ENCODE results near the gene NUBPL.
"Not testable (repeated sequence)": the region's sequence is repeated elsewhere in the genome, so short reads cannot be mapped to it uniquely, and the experiment has no call there.

The NUBPL gene

DNA sequence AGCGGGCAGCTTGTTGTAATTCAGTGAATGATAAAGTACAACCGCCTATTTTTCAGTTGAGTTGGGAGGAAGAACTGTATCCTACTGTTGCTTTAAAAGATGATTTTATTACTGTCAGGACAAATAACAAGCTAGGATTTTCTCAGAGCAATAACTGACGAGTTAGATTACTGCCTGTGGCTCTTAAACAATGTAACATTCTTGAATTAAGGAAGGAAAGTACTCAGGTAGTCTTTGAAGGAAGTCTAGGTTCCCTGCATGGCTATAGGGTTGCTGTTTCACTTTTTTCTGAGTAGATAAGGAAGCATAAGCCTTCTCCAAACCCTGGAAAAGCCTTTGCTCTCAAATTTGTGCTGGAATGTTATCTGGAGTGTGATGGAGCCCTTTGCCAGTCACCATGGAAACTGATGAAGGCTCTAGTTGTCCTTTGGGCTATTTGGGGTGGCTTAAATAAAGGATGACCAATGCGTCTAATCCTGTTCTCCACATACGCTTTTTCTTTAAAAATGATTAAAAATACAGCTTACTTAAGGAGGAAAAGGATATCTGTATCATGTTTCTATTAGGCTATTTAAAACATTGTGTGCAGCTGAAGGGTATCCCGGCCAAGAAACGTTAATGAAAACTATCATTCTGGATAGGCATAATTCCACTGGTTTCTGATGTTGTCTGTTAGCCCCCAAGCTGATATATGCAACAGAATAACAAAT is 17.7 kb downstream of the NUBPL start:
- no peak for DNase-seq

DNA sequence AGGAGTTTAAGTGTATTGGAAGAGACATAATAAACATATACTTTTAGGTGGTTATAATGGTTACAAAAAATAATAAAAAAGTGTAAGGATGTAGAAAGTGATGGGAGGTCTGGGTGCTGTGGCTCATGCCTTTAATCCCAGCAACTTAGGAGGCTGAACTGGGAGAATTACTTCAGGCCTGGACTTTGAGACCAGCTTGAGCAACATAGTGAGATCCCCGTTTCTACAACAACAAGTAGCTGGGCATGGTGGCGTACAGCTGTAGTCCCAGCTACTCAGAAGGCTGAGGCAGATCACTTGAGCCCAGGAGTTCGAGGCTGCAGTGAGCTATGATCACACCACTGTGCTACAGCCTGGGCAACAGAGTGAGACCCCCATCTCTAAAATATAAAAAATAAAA is 19.0 kb downstream of the NUBPL start:
- no peak for DNase-seq

DNA sequence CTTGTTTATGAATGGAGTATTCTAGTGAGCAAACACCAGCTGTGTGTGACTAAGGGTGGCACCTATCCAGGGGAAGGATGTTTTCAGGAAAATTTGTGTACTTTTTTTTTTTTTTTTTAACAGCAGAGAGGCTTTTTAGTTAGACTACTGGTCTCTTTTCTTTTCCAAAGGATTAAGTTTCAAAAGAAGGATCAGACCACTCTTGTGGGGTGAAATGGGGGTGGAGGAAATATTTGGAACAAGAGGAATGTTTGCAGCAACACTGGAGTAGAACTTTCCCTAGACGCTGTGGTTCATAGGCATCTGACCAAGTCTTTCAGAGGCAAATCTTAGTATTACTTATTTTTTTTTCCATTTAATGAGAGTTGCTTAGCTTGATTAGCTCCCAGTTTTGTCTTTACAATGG is 21.1 kb downstream of the NUBPL start:
- no peak for DNase-seq

DNA sequence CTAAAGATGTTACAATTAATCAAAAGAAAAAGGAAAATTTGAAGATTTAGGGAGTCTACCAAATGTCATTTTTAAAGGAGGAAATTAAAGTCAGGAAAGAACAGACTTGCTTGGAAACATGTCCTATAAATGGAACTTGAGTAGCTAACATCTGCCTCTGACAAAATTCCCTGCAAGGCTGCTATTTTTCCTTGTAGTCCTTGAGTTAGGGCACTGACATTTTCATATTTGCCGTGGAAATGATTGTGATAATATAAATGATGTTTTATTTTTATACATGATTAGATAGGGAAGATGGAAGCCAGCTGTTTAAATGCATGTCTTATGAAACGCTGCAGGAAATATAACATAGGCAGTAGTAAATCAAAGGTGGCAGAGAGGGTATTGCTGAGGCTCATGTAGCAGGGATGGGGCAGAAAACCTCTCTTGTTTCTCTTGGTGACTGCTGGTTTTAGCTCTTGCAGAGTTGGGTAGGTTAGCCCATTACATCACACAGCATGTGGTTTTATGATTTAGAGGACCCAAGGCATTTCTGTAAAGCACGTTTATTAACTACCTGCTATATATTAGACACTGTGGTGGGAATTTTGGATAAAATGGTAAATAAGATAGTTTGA is 21.7 kb downstream of the NUBPL start:
- no peak for DNase-seq

DNA sequence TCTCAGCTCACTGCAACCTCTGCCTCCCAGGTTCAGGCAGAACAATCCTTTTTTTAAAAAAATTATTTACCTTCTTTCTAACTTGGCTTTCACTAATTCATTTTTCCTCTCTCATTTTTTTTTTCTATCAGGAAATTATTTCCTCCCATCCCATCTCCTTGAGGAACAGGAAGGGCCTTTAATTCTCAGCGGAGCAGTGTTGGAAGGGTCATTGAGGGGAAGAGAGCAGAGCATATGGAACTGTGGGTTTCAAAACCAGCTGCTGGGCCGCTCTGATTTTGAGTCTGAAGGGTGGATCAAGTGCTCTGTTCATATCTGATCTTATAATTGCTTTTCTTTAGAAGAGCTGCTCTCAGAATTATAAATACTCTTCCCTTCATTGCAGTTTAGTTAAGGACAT is 29.0 kb downstream of the NUBPL start:
- no peak for DNase-seq

DNA sequence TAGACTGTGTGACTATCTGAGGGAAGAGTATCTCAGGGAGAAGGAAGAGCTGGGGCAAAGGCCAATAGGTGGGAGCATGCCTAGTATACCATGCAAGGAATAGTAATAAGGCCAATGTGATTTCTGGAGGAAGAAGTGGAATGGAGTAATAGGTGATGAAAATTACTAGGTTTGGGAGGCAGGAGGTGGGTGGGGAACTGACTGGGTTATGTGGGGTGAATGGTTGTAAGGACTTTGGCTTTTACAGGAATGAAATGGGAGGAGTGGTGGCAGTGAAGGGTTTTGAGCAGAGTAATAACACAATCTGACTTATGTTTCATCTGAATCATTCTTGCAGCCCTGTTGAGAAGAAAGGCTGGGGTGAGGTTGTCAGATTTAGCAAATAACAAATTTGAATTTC is 30.9 kb downstream of the NUBPL start:
- DNase-seq, result no peak

DNA sequence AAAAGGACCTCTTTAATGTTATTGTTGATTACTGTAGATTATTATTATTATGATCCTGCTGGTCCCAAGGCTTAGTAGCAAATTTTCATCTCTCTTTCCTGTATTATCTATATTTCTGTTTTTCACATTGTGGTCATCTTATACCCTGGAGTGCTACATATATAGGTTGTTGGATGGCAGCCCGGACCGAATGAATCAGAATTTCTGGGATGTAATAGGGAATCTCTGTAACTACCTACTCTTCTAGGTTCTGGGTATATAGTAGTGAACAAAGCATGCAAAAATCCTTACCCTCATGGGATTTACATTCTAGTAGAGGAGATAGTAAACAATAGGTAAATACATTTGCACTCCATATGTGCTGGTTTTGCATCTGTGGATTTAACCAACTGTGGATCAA is 31.4 kb downstream of the NUBPL start:
- DNase-seq, result no peak

DNA sequence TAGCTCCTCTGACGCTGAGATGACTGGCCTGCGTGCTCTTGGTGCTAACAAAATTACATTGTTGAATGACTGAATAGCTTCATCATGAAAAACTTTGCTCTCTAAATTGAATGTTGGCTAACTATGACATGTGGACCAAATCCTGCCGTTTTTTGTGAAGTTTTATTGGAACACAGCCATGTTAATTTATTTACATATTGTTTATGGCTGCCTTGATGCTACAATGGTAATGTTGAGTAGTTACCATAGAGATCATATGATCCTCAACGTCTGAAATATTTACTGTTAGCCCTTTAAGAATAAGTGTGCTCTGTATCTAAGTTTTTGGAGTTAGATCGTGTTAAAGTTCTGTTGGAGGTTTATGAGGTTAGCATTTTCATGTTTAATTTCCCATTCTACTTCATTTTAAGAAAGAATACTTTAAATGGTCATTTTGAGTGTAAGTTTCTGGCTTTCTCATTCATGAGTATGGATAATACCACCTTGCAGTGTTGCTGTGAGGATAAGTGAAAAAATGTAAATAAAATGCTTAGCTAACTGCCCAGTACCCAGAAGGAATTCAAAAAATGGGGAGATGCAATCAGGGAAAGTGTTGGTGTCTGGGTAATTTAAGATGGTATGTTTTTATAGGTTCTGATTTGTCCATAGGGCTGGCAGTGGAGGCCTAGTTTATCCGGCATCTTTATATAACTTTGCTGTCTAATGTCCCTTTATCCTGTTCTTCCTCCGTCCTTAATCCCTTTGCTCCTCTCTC is 35.3 kb downstream of the NUBPL start:
- DNase-seq, result no peak

DNA sequence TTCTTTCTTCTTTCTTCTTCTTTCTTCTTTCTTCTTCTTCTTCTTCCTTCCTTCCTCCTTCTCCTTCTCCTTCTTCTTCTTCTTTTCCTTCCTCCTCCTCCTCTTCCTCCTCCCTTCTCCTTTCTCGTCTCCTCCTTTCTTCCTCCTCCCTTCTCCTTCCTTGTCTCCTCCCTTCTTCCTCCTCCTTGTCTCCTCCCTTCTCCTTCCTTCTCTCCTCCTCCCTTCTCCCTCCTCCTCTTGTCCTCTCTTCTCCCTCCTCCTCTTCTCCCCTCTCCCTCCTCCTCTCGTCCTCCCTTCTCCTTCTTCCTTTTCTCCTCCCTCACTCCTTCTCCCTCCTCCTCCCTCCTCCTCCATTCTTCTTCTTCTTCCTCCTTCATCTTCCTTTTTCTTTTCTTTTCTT is 44.5 kb downstream of the NUBPL start:
- DNase-seq, result no peak

DNA sequence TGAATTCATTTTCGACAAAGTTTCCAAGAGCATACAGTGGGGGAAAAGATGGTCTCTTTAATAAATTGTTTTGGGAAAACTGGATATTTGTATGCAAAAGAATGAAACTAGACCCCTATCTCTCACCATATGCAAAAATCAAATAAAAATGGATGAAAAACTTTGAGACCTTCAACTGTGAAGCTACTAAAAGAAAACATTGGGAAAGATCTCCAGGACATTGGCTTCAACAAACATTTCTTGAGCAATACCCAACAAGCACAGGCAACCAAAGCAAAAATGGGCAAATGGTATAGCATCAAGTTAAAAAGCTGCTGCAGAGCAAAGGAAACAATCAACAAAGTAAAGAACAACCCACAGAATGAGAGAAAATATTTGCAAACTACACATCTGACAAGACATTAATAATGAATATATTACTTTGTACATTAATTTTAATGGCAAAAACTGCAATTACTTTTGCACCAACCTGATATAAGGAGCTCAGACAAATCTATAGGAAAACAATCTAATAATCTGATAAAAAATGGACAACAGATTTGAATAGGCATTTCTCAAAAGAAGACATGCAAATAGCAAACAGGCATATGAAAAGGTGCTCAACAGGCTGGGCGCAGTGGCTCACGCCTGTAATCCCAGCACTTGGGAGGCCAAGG is 50.7 kb downstream of the NUBPL start:
- DNase-seq, result no peak

DNA sequence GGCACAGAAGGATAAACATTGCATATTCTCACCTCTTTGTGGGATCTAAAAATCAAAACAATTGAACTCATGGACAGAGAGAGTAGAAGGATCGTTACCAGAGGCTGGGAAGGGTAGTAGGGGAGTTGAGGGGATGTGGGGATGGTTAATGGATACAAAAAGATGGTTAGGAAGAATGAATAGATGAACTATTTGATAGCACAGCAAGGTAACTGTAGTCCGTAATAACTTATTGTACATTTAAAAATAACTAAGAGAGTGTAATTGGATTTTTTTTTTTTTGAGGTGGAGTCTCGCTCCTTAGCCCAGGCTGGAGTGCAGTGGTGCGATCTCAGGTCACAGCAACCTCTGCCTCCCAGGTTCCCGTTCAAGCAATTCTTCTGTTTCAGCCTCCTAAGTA is 52.0 kb downstream of the NUBPL start:
- no peak for DNase-seq

DNA sequence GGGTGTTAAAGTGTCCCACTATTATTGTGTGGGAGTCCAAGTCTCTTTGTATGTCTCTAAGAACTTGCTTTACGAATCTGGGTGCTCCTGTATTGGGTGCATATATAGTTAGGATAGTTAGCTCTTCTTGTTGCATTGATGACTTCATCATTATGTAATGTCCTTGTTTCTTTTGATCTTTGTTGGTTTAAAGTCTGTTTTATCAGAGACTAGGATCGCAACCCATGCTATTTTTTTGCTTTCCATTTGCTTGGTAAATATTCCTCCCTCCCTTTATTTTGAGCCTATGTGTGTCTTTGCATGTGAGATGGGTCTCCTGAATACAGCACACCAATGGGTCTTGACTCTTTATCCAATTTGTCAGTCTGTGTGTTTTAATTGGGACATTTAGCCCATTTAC is 57.7 kb downstream of the NUBPL start:
- not testable (repeated sequence) for DNase-seq

DNA sequence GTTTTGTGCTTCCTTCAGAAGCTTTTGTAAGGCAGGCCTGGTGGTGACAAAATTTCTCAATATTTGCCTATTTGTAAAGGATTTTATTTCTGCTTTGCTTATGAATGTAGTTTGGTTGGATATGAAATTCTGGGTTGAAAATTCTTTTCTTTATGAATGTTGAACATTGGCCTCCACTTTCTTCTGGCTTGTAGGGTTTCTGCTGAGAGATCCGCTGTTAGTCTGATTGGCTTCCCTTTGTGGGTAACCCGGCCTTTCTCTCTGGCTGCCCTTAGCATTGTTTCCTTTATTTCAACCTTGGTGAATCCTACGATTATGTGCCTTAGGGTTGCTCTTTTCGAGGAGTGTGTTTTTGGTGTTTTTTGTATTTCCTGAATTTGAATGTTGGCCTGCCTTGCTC is 58.2 kb downstream of the NUBPL start:
- DNase-seq, result no peak

DNA sequence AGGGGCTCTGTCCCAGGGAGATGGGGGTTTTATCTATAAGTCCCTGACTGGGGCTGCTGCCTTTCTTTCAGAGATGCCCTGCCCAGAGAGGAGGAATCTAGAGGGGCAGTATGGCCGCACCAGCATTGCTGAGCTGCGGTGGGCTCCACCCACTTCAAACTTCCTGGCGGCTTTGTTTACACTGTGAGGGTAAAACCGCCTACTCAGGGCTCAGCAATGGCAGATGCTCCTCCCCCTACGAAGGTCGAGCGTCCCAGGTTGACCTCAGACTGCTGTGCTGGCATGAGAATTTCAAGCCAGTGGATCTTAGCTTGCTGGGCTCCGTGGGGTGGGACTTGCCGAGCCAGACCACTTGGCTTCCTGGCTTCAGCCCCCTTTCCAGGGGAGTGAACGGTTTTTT is 59.7 kb downstream of the NUBPL start:
- not testable (repeated sequence) for DNase-seq

DNA sequence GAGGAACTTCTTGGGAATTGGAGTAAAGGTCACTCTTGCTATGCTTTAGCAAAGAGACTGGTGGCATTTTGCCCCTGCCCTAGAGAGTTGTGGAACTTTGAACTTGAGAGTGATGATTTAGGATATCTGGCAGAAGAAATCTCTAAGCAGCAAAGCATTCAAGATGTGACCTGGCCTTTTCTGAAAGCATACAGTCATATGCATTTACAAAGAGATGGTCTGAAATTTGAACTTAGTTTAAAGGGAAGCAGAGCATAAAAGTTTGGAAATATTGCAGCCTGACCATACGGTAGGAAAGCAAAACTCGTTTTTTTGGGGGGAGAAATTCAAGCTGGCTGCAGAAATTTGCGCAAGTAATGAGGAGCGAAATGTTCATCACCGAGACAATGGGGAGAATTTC is 60.9 kb downstream of the NUBPL start:
- DNase-seq, result no peak

DNA sequence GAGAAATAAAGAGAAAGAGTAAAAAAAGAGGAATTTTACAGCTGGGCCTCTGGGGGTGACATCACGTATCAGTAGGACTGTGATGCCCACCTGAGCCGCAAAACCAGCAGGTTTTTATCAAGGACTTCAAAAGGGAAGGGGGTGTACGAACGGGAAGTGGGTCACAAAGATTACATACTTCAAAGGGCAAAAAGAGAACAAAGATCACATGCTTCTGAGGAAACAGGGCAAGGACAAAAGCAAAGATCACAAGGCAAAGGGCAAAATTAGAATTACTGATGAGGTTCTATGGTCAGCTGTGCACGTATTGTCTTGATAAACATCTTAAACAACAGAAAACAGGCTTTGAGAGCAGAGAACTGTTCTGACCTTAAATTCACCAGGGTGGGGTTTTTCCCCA is 91.7 kb downstream of the NUBPL start:
- not testable (repeated sequence) for DNase-seq

DNA sequence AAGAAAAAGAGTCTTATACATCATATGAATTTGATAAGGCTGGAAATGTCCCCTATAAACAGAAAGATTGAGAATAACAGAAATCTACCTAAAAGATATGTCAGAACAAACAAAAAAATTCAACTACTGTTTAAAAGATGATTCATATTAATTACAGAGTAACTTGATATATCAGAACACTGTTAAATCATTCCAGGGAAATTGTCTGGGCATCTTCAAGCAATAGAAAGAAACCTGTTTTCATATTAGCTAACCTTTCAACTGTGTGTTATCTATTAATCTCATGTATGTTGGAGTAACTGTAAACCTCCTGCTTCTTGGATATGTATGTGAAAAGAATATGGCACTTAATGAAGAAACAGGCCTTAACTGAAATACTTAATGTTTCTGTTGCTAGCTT is 96.7 kb downstream of the NUBPL start:
- no peak for DNase-seq

DNA sequence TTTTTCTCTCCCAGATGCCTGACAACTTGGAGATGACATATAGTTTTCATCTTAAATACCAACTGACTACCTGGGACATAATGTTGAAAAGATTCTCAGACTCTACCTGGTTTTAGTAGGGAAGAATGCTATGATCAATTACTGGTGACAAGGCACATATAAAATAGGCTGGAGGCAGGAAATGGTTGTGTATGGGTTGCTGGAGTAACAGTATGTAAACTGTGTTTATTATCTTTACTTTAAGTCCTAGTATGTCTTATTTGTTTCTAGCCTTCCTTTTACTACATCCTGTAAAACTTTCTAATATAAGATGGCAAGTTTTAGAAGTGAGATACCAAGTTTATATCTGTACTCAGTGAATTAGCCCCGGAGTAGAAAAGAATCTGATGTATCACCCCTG is 98.1 kb downstream of the NUBPL start:
- no peak for DNase-seq

DNA sequence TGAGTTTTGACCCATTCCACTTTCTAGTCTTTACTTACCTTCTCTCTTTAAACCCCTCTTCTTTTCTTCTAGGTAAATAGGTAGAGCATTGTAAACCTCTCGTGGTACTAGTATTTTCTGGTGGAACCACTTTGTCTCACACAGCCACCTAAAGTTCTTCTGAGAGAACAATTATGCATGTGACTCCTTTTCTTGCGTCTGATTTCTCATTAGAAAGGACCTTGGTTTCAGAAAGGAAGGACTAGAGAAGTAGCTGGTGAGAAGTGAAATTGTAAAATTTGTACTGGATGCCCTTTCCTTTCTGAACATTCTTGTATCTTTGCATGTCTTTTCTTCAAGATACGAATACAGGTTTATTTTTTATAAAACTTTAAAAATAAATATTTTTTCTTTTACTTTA is 99.0 kb downstream of the NUBPL start:
- no peak for DNase-seq

DNA sequence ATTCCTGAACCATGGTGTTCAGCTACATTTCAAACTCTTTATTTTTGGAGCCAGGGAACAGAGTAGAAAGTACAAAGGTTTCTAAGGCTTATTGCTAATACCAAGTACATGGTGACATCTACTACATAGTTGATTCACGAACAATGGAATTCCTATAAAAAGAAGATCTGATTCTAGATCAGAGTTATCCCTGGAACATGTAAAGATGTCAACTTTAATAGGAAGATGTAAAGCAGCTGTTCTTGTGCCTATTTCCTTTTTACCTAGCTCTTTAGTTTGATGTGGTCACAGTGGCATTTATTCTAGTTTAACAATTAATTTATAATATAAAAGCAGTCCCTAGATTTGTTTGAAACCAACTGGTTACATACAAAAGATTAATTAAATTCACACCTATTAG is 99.5 kb downstream of the NUBPL start:
- DNase-seq, result no peak

DNA sequence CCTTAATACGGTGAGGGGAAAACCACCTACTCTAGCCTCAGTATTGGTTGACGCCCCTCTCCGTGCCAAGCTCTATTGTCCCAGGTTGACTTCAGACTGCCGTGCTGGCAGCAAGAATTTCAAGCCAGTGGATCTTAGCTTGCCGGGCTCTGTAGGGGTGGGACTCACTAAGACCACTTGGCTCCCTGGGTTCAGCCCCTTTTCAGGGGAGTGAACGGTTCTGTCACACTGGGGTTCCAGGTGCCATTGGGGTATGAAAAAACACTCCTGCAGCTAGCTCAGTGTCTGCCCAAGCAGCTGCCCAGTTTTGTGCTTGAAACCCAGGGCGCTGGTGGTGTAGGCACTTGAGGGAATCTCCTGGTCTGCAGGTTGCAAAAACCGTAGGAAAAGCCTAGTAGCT is 107.1 kb downstream of the NUBPL start:
- no peak for DNase-seq

DNA sequence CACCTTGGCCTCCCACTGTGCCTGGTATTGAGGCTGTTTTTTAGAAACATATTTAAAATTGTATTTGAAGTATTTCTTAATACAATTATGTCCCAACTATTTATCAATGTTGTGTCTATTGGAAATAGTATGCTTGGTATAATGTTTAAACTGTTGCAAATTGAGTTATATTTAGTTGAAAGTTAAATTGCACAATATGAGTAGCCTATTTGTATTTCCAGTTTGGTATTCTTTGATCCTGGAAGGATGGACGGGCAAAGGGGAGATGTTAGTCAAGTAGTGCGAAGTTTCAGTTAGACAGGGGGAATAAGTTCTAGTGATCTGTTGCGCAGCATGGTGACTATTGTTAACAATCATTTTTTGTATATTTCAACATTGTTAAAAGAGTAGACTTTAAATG is 111.5 kb downstream of the NUBPL start:
- DNase-seq, result no peak

DNA sequence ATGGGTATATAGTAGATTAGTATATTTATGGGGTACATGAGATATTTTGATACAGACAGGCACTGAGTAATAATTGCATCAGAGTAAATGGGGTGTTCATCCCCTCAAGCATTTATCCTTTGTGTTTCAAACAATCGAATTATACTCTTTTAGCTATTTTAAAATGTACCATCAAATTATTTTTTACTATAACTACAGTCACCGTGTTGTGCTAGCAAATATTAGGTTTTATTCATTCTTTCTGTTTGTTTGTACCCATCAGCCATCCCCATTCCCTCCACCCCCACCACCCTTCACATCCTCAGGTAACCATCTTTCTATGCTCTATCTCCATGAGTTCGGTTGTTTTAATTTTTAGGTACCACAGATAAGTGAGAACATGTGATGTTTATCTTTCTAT is 115.8 kb downstream of the NUBPL start:
- DNase-seq, result no peak

DNA sequence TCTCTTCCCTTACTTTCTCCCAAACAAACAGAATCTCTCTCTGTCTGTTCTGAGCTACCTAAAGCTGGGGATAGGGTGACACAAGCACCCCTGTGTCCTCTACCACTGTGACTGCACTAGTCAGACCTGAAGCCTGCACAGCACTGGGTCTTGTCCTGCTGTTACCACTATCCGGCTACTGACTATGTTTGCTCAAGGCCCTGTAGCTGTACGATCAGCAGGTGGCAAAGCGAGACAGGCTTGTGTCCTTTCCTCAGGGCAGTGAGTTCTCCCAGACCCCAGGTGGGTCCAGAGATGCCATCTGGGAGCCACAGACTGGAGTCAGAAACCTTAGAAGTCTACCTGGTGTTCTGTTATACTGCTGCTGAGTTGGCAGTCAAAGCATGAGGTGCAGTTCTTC is 116.4 kb downstream of the NUBPL start:
- no peak for DNase-seq

Data from T1000 (cell line).